Hepatocyte (in vitro differentiated cells): ENCODE results near the gene QRSL1.

Source experiments
- EZH2 ChIP-seq: fragments of 200-600 bp; sonication (generic); IDR thresholded peaks from 2 replicates; pipeline ENCODE4 v1.6.1; 2016; ENCODE audit warnings: antibody characterized with exemption, mild to moderate bottlenecking, borderline replicate concordance
- TF ChIP-seq, protein P1 (sequence below): fragments of 200-600 bp; sonication (generic); IDR thresholded peaks from 2 replicates; pipeline ENCODE4 v1.5.1; 2016; ENCODE audit warnings: antibody characterized with exemption, mild to moderate bottlenecking; ENCODE audit not compliant: poor library complexity

DNA sequence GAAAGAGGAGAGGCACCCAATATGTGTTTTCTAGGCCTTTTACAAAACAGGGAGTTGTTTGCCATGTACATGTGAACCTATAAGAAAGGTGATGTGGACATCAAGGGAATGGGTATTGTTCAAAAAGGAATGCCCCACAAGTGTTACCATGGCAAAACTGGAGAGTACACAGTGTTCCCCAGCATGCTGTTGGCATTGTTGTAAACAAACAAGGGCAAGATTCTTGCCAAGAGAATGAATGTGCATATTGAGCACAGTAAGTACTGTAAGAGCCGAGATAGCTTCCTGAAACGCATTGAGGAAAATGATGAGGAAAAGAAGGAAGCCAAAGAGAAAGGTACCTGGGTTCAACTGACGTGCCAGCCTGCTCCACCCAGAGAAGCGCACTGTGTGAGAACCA, 13.1 kb downstream of the QRSL1 start:
- TF ChIP-seq, protein P1, sequence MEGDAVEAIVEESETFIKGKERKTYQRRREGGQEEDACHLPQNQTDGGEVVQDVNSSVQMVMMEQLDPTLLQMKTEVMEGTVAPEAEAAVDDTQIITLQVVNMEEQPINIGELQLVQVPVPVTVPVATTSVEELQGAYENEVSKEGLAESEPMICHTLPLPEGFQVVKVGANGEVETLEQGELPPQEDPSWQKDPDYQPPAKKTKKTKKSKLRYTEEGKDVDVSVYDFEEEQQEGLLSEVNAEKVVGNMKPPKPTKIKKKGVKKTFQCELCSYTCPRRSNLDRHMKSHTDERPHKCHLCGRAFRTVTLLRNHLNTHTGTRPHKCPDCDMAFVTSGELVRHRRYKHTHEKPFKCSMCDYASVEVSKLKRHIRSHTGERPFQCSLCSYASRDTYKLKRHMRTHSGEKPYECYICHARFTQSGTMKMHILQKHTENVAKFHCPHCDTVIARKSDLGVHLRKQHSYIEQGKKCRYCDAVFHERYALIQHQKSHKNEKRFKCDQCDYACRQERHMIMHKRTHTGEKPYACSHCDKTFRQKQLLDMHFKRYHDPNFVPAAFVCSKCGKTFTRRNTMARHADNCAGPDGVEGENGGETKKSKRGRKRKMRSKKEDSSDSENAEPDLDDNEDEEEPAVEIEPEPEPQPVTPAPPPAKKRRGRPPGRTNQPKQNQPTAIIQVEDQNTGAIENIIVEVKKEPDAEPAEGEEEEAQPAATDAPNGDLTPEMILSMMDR = no peak
- TF ChIP-seq EZH2 = no peak
